SK-N-SH treated with all-trans-retinoic acid at 6 μM for 48 hours (cell line): ENCODE results near the gene RTL3.

Source experiments
- ATAC-seq: fragments of 200-7000 bp; cut with Tn5 transposase; 3 replicates; pipeline ENCODE4 v1.9.1; 2020; ENCODE audit warnings: mild to moderate bottlenecking, moderate library complexity
- ARNTL ChIP-seq: fragments of 450-650 bp; formaldehyde crosslinking; IDR thresholded peaks from 2 replicates; pipeline ENCODE4 v1.5.0; 2020; ENCODE audit warnings: low read depth, mild to moderate bottlenecking, moderate library complexity, borderline replicate concordance
- BACH2 ChIP-seq: fragments of 250-450 bp; sonication (Bioruptor Pico); IDR thresholded peaks from 2 replicates; pipeline ENCODE4 v1.9.0; 2021; ENCODE audit warnings: mild to moderate bottlenecking, borderline replicate concordance
- ESRRG ChIP-seq: fragments of 250-450 bp; sonication (Bioruptor Pico); IDR thresholded peaks from 2 replicates; pipeline ENCODE4 v1.6.1; 2021; ENCODE audit warnings: mild to moderate bottlenecking
- GLIS3 ChIP-seq: fragments of 250-450 bp; sonication (Bioruptor Pico); IDR thresholded peaks from 2 replicates; pipeline ENCODE4 v1.5.0; 2020; ENCODE audit warnings: mild to moderate bottlenecking, moderate library complexity
- ISL1 ChIP-seq: fragments of 250-450 bp; sonication (Bioruptor Pico); IDR thresholded peaks from 2 replicates; pipeline ENCODE4 v2.1.2; 2022; ENCODE audit warnings: mild to moderate bottlenecking, moderate library complexity
- OSR1 ChIP-seq: fragments of 250-450 bp; sonication (Bioruptor Pico); IDR thresholded peaks from 2 replicates; pipeline ENCODE4 v1.8.0; 2022; ENCODE audit warnings: moderate library complexity, mild to moderate bottlenecking, inconsistent platforms
- PPARA ChIP-seq: fragments of 250-450 bp; sonication (Bioruptor Pico); IDR thresholded peaks from 2 replicates; pipeline ENCODE4 v1.5.0; 2020; ENCODE audit warnings: mild to moderate bottlenecking, borderline replicate concordance
- RARB ChIP-seq: fragments of 250-450 bp; sonication (Bioruptor Pico); IDR thresholded peaks from 2 replicates; pipeline ENCODE4 v1.8.0; 2021; ENCODE audit warnings: mild to moderate bottlenecking, moderate library complexity
- SNAI2 ChIP-seq: fragments of 250-450 bp; sonication (Bioruptor Pico); IDR thresholded peaks from 2 replicates; pipeline ENCODE4 v1.5.0; 2020; ENCODE audit warnings: mild to moderate bottlenecking, moderate library complexity
- TCF4 ChIP-seq: fragments of 250-450 bp; sonication (Bioruptor Pico); IDR thresholded peaks from 2 replicates; pipeline ENCODE4 v1.8.0; 2021; ENCODE audit warnings: mild to moderate bottlenecking, moderate library complexity, borderline replicate concordance
- TOX ChIP-seq: fragments of 250-450 bp; sonication (Bioruptor Pico); IDR thresholded peaks from 2 replicates; pipeline ENCODE4 v1.8.0; 2021; ENCODE audit warnings: mild to moderate bottlenecking, moderate library complexity, borderline replicate concordance
- TSHZ2 ChIP-seq: fragments of 250-450 bp; sonication (Bioruptor Pico); IDR thresholded peaks from 2 replicates; pipeline ENCODE4 v1.5.0; 2020; ENCODE audit warnings: mild to moderate bottlenecking, moderate library complexity
- ZC3H10 ChIP-seq: fragments of 250-450 bp; sonication (Bioruptor Pico); IDR thresholded peaks from 2 replicates; pipeline ENCODE4 v1.5.1; 2021; ENCODE audit warnings: mild to moderate bottlenecking, moderate library complexity
- ZFP3 ChIP-seq: fragments of 250-450 bp; sonication (Bioruptor Pico); IDR thresholded peaks from 2 replicates; pipeline ENCODE4 v1.5.0; 2020; ENCODE audit warnings: mild to moderate bottlenecking, moderate library complexity
- ZFP30 ChIP-seq: fragments of 450-650 bp; formaldehyde crosslinking; IDR thresholded peaks from 2 replicates; pipeline ENCODE4 v1.5.0; 2022; ENCODE audit warnings: mild to moderate bottlenecking, moderate library complexity
- ZNF565 ChIP-seq: fragments of 450-650 bp; formaldehyde crosslinking; conservative IDR thresholded peaks from 2 replicates; pipeline ENCODE4 v1.5.0; 2020; ENCODE audit warnings: low read depth, mild to moderate bottlenecking, moderate library complexity
- ZNF70 ChIP-seq: fragments of 450-650 bp; formaldehyde crosslinking; IDR thresholded peaks from 2 replicates; pipeline ENCODE4 v1.5.0; 2020; ENCODE audit warnings: mild to moderate bottlenecking, moderate library complexity
- ZNF8 ChIP-seq: fragments of 450-650 bp; formaldehyde crosslinking; IDR thresholded peaks from 2 replicates; pipeline ENCODE4 v1.5.0; 2020; ENCODE audit warnings: mild to moderate bottlenecking, moderate library complexity
- TF ChIP-seq, protein P1 (sequence below): fragments of 250-450 bp; sonication (Bioruptor Pico); IDR thresholded peaks from 2 replicates; pipeline ENCODE4 v1.8.0; 2021; ENCODE audit warnings: low read depth, mild to moderate bottlenecking, moderate library complexity, borderline replicate concordance
- TF ChIP-seq, protein P2 (sequence below): fragments of 250-450 bp; sonication (Bioruptor Pico); IDR thresholded peaks from 2 replicates; pipeline ENCODE4 v1.8.0; 2020; ENCODE audit warnings: mild to moderate bottlenecking, moderate library complexity, borderline replicate concordance

The RTL3 gene, protein sequence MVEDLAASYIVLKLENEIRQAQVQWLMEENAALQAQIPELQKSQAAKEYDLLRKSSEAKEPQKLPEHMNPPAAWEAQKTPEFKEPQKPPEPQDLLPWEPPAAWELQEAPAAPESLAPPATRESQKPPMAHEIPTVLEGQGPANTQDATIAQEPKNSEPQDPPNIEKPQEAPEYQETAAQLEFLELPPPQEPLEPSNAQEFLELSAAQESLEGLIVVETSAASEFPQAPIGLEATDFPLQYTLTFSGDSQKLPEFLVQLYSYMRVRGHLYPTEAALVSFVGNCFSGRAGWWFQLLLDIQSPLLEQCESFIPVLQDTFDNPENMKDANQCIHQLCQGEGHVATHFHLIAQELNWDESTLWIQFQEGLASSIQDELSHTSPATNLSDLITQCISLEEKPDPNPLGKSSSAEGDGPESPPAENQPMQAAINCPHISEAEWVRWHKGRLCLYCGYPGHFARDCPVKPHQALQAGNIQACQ

GRCh38 chrX:78658845-78659744 lies at the start of gene RTL3:
TSS of gene RTL3 (minus strand) at chrX:78659328. CDS start at chrX:78658420, 908 bp downstream.
- peak; percentile 81 for ATAC-seq
- TF ChIP-seq ARNTL (CRISPR knock-in tag): no peak
- no peak for TF ChIP-seq ISL1 (CRISPR knock-in tag)
- no peak for TF ChIP-seq ZNF565
- TF ChIP-seq TOX (CRISPR knock-in tag): no peak
- TF ChIP-seq, protein P1, sequence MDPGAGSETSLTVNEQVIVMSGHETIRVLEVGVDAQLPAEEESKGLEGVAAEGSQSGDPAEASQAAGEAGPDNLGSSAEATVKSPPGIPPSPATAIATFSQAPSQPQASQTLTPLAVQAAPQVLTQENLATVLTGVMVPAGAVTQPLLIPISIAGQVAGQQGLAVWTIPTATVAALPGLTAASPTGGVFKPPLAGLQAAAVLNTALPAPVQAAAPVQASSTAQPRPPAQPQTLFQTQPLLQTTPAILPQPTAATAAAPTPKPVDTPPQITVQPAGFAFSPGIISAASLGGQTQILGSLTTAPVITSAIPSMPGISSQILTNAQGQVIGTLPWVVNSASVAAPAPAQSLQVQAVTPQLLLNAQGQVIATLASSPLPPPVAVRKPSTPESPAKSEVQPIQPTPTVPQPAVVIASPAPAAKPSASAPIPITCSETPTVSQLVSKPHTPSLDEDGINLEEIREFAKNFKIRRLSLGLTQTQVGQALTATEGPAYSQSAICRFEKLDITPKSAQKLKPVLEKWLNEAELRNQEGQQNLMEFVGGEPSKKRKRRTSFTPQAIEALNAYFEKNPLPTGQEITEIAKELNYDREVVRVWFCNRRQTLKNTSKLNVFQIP (CRISPR knock-in tag): no peak
- TF ChIP-seq ZFP30 (CRISPR knock-in tag): no peak
- TF ChIP-seq OSR1 (CRISPR knock-in tag): no peak
- TF ChIP-seq SNAI2 (CRISPR knock-in tag): no peak
- no peak for TF ChIP-seq BACH2 (CRISPR knock-in tag)
- no peak for TF ChIP-seq PPARA (CRISPR knock-in tag)
- no peak for TF ChIP-seq ZNF8 (CRISPR knock-in tag)
- TF ChIP-seq TSHZ2 (CRISPR knock-in tag): no peak
- TF ChIP-seq RARB: no peak
- no peak for TF ChIP-seq ZFP3 (CRISPR knock-in tag)
- no peak for TF ChIP-seq GLIS3

DNA sequence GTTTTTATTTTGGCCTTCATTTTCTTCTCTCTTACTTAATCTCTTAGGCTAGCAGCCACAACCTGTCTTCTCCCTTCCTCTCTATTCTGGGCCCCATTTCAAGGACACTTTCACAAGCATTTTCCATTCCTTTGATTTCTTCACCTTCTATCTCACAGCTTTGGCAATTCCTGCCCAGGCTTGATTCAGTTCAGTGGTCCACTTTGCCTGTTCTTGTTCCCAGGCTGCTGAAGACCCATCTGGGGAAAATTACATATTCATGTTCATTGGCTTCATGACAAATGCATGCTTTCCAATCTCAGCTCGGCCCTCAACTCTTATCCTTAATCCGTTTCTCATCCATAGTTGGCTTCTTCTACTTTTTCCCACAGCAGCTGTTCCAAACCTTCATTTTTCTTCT lies 49.7 kb upstream of the RTL3 start:
- no peak for ATAC-seq

DNA sequence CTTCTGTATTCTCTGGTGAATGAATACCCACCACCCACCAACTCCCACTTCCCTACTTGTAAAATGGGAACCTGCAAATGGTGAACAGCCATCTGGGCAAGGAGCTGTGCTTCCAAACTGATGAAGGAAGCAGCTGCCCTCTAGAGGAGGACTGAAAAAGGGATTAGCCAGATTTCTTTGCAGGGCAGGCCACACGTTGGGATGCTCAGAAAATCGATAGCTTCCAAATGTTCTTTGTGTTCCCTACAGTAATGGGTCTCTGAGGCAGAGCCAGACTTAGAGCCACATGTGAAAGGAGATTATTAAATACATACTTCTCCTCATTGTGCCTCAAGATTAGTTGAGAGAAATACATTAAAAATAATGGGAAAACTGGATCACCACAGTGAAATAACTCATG lies 49.1 kb upstream of the RTL3 start:
- TF ChIP-seq OSR1 (CRISPR knock-in tag): no peak
- TF ChIP-seq ESRRG (CRISPR knock-in tag): no peak
- TF ChIP-seq, protein P2, sequence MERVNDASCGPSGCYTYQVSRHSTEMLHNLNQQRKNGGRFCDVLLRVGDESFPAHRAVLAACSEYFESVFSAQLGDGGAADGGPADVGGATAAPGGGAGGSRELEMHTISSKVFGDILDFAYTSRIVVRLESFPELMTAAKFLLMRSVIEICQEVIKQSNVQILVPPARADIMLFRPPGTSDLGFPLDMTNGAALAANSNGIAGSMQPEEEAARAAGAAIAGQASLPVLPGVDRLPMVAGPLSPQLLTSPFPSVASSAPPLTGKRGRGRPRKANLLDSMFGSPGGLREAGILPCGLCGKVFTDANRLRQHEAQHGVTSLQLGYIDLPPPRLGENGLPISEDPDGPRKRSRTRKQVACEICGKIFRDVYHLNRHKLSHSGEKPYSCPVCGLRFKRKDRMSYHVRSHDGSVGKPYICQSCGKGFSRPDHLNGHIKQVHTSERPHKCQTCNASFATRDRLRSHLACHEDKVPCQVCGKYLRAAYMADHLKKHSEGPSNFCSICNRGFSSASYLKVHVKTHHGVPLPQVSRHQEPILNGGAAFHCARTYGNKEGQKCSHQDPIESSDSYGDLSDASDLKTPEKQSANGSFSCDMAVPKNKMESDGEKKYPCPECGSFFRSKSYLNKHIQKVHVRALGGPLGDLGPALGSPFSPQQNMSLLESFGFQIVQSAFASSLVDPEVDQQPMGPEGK (CRISPR knock-in tag): no peak
- TF ChIP-seq SNAI2 (CRISPR knock-in tag): no peak
- no peak for TF ChIP-seq TCF4 (CRISPR knock-in tag)
- TF ChIP-seq PPARA (CRISPR knock-in tag): no peak
- no peak for TF ChIP-seq RARB
- no peak for TF ChIP-seq ZNF70 (CRISPR knock-in tag)
- no peak for TF ChIP-seq TOX (CRISPR knock-in tag)
- no peak for TF ChIP-seq ZC3H10 (CRISPR knock-in tag)
- TF ChIP-seq BACH2 (CRISPR knock-in tag): no peak
- ATAC-seq: peak; percentile 89

More for the DNA sequence above, 49.7 kb upstream of the RTL3 start:
- no peak for TF ChIP-seq TCF4 (CRISPR knock-in tag)
- no peak for TF ChIP-seq ARNTL (CRISPR knock-in tag)
- no peak for TF ChIP-seq ZC3H10 (CRISPR knock-in tag)
- TF ChIP-seq, protein P1 (CRISPR knock-in tag): no peak
- no peak for TF ChIP-seq RARB
- TF ChIP-seq, protein P2 (CRISPR knock-in tag): no peak
